Stimulated activated CD4-positive, alpha-beta T cell treated with anti-CD3 and anti-CD28 coated beads, TNF-alpha, amount 100 ng/mL, for 1 hour (primary cell): ENCODE measurements around the gene PLA2R1.
"Not testable (repeated sequence)": the region's sequence is repeated elsewhere in the genome, so short reads cannot be mapped to it uniquely, and the experiment has no call there.

Experiments
- DNase-seq, 3 donors: peaks; one replicate each; pipeline ENCODE4 v3.0.0-alpha.2; 2020; ENCODE audit warnings: low read depth in 3 of 3, low spot score in 1 of 3

Gene PLA2R1

GRCh38 chr2:159984034-159984433 lies 78.4 kb downstream of the PLA2R1 start:
- no peak for DNase-seq

GRCh38 chr2:159982842-159983785 lies 79.3 kb downstream of the PLA2R1 start:
- DNase-seq = no peak

- DNase-seq = no peak
Measured at GRCh38 chr2:159982270-159982669, 80.1 kb downstream of the PLA2R1 start.

- DNase-seq = no peak
Measured at GRCh38 chr2:159976527-159977160, 85.8 kb downstream of the PLA2R1 start.

- DNase-seq = no peak
Measured at GRCh38 chr2:159973325-159973724, 89.1 kb downstream of the PLA2R1 start.

- no peak for DNase-seq
Measured at GRCh38 chr2:159971365-159972152, 90.9 kb downstream of the PLA2R1 start.

- not testable (repeated sequence) for DNase-seq
Measured at GRCh38 chr2:159970548-159970947, 91.9 kb downstream of the PLA2R1 start.

- DNase-seq = no peak
Measured at GRCh38 chr2:159968279-159968900, 94.0 kb downstream of the PLA2R1 start.

GRCh38 chr2:159963700-159964099 lies 98.7 kb downstream of the PLA2R1 start:
- DNase-seq = no peak

- DNase-seq = not testable (repeated sequence)
Measured at GRCh38 chr2:159962513-159962912, 99.9 kb downstream of the PLA2R1 start.

GRCh38 chr2:159961451-159961850 lies 101.0 kb downstream of the PLA2R1 start:
- DNase-seq = no peak

GRCh38 chr2:159961037-159961436 lies 101.4 kb downstream of the PLA2R1 start:
- DNase-seq = no peak

- no peak for DNase-seq
Measured at GRCh38 chr2:159960414-159960813, 102.0 kb downstream of the PLA2R1 start.

- DNase-seq = no peak
Measured at GRCh38 chr2:159959136-159959535, 103.3 kb downstream of the PLA2R1 start.

- DNase-seq = no peak
Measured at GRCh38 chr2:159953136-159953823, 109.1 kb downstream of the PLA2R1 start.

- DNase-seq = no peak
Measured at GRCh38 chr2:159946326-159946999, 116.0 kb downstream of the PLA2R1 start.

GRCh38 chr2:159944874-159945273 lies 117.5 kb downstream of the PLA2R1 start:
- no peak for DNase-seq

- no peak for DNase-seq
Measured at GRCh38 chr2:159942146-159942545, 120.3 kb downstream of the PLA2R1 start.

- DNase-seq = no peak
Measured at GRCh38 chr2:159941729-159942128, 120.7 kb downstream of the PLA2R1 start.

- no peak for DNase-seq
Measured at GRCh38 chr2:159939946-159940345, 122.5 kb downstream of the PLA2R1 start.
